T follicular helper cell (primary cell): Measurements from ENCODE around the gene SPIN3.
"Not testable (repeated sequence)": the region's sequence is repeated elsewhere in the genome, so short reads cannot be mapped to it uniquely, and the experiment has no call there.

ENCODE experiments used
- DNase-seq: peaks from one replicate; pipeline ENCODE4 v3.0.0-alpha.2; 2020; ENCODE audit warnings: low read depth
- total RNA-seq, 2 experiments: gene quantifications; one replicate each; lab custom pipeline; 2026; lab: John Stamatoyannopoulos, UW

SPIN3 gene
- total RNA-seq: 16.1 to 26.3 reads per million in 2 experiments

DNA sequence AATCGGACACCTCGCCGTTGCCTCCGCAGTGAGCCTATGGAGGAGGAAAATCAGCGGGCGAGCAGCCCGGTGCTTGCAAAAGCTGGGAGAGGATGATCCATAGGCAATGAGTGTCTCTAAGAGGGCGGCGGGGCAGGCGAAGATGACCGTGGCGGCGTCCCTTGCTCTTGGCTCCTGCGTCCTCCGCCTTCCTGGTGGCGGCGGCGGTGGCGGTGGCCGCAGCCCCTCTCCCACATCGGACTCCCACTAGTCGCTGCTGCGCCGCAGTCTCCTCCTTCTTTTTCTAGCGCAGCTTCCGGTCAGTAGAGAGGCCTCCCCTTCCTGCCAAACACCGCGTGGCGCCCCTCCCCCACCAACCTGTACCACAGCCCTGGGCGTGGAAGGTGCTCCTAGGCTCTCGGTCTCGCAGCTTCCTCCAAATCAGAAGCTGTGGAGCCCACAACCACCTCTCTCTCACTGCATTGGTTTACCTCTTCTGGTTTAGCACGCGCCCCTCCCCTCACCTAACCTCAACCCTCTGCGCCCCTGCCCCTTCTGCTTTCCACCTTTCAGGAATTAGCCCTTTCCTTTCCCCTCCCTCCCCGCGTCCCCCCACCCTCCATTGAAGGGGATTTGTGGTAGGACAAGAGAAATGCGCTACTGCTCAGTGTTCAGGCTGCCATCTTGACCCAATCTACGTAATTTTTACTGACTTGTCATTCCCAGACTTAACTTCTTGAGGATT lies at the start of gene SPIN3:
TSS of gene SPIN3 (minus strand) at position 271 of the 724 bp plus-strand sequence. CDS start 594 bp downstream, outside the sequence.
- DNase-seq: peak; percentile 21

DNA sequence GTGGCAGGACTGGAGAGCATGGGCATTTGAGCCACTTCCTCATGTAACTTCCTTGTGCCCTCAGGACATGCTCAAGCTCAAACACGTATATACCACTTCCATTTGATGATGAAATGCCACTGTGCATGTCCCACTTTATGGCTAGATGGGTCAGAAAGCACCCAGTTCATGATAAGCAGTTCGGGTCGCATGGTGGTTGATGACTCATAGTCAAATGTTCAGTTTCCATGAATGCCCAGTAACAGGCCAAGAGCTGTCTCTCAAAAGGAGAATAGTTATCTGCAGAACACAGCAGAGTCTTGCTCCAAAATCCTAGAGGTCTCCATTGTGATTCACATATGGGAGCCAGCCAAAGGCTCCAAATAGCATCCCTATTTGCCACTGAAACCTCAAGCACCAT lies 48.9 kb upstream of the SPIN3 start:
- no peak for DNase-seq

DNA sequence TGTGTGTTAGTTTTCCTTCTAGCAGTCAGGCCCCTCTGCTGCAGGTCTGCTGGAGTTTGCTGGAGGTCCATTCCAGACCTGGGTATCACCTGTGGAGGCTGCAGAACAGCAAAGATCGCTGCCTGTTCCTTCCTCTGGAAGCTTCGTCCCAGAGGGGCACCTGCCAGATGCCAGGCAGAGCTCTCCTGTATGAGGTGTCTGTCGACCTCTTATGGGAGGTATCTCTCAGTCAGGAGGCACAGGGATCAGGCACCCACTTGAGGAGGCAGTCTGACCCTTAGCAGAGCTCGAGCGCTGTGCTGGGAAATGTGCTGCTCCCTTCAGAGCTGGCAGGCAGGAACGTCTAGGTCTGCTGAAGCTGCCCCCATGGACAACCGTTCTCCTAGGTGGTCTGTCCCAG lies 41.9 kb upstream of the SPIN3 start:
- DNase-seq: not testable (repeated sequence)

DNA sequence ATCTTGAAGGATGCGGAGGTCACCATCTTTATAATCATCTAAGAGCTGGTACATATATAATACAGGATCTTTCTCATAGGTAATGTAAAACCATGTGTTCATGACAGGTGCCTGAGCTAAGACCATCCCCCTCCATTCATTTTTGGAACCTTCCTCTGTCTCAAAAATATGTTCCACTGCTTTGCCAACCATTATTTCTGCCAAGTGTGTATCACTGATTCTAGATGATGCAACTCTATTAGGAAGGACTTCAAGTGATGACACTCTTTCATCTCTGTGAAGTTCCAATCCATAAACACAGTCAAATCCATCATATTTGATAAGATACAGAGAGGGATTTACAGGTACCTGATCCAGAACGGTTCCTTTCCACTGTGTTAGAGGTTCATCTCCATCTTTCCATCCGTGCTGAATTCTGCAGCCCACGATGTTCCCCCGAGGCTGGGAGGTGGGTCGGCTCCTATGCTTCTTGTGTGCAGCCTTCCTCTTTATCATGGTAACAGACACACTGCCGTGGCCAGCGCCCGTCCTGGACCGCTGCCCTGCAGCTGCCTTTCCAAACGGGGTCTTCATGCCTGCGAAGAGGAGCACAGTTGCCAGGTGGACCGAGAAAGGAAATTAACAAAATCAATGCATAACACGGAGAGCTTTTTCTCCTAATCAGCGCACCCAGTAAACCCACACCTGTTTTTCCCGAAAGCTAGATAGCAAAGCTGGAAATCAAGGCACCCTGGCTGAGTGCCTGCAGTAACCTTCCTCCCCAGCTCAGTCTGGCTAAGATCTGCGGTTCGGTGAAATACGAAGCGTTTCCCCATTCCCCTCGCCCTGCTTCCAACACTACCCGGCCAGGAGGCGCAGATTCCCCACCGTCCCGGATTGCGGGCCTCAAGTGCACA lies 718 bp downstream of the SPIN3 start:
- no peak for DNase-seq

DNA sequence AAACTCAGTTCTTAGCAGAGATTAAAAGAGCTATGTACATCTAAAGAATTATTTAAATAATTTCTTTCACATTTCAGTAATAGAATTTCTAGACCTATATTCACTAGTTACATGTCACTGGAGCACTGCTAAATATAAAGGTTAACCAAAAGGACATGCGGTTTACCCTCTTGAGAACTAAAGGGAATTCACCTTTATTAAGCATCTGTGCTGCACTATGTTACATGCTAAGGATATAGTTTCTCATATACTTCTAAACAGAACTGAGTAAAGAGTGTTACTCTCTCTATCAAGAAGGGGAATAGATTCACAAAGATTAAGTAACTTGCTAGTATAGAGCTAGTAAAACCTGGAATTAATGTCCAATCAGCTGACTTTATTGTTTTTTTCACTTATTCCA lies 7.6 kb downstream of the SPIN3 start:
- DNase-seq: no peak

DNA sequence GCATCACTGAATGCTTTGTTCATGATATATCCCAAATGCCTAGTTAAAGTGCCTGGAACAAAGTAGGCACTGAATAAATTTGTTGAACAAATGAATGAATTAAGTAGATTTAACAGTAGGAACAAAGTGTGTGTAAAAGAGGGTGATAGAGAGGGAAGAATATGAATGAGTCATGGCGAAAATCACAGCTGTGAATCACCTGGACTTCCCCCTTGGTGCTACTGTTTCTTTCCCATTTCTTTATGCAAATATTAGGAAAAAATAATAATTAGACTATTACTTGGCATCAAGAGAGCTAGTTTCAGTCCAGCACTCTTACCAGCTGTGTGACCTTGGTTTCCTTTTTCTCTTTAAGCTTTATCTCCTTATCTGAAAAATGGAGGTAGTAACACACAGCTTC lies 9.2 kb downstream of the SPIN3 start:
- DNase-seq: no peak

DNA sequence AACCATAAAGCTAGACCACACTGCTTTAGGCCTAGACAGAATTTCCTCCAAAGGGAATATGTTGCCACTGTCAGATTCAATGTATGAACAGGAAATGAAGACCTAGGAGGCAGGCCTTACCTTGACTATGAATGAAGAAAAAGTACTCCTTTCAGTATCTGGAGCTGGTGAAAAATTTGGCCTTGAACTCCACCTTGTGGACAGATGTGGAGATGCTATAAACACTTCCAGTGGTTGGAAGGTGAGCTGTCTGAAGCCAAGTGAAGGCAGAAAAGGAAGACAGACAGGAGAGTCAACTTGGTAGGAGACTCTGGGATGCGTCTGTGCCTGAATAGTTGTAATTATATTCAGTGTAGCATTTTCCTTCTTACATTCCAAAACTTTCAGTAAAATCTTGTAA lies 17.2 kb downstream of the SPIN3 start:
- DNase-seq: peak; percentile 14

DNA sequence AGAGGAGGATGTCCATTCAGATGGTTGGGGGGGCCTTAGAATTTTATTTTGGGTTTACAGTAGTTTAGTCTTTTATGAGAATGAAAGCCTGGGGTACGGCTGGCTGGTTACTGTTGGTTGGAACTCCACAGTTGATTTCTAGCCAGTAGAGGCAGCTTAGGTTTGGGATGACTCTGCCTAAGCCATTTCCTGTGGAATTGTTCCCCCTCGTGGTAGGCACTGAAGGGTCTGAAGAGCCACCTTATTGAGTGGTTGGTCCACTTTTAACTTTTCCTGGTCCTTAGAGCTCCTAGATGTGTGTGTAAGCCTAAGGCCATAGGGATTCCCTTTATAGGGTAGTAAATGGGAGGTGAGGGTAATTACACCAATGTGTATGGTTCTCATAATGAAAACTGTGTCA lies 19.7 kb downstream of the SPIN3 start:
- no peak for DNase-seq

DNA sequence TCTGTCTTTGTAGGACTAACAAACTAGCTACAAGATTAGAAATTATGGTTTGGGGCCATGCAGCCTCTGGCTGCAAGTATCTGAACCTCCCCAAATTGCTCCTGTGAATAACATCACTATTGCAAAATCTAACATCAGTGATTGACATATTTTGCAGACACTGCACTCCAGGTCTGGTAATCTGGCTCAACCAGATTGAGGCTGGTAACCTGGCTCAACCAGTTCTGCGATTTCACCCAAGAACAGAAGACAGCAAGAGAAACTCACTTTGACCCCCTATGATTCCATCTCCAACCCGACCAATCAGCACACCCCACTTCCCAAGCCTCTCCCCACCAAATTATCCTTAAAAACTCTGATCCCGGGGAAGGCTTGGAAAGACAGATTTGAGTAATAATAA lies 20.9 kb downstream of the SPIN3 start:
- DNase-seq: no peak

DNA sequence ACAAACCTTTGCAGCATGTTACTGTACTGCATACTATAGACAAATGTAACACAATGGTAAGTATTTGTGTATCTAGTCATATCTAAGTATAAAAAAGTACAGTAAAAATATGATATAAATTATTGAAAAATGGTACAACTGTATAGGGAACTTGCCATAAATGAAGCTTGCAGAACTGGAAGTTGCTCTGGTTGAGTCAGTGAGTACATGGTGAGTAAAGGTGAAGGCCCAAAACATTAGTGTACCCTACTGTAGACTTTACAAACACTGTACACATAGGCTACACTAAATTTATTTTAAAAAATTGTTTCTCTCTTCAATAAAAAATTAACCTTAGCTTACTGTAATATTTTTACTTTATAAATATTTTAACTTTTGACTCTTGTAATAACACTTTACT lies 25.8 kb downstream of the SPIN3 start:
- DNase-seq: no peak

DNA sequence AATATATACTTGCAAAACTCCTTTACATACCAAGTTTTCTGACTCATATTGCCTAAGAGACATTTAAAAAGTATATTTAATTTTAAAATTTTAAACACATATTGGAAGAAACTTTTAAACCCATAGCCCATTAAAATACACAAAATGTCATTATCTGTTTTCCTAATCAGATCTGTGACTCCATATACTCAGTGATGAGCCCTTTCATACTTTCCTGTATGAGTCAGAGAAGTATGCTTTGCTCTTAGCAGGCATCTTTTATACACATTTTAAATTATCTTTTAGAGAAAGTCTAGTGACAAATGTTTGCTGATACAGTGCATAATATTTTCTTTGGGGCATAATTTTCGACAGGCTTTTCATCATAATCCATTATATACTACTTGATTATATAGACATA lies 26.4 kb downstream of the SPIN3 start:
- no peak for DNase-seq

DNA sequence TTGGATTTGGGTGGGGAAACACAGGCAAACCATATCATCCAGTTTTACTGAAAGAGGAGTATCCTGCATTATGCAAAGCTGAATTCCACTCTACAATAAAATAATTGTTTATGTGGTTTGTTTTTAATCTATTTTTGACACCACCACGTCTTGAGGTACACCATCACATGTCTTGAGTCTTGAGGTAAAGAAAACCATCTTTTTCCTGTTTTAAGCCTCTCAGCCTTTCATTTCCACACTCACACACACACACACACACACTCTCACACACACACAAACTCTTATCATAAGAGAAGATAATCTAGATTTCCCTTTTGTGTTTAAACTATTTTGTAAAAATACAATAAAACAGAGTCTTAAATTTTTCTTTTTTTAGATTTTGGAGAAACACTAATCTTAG lies 32.0 kb downstream of the SPIN3 start:
- DNase-seq: no peak

DNA sequence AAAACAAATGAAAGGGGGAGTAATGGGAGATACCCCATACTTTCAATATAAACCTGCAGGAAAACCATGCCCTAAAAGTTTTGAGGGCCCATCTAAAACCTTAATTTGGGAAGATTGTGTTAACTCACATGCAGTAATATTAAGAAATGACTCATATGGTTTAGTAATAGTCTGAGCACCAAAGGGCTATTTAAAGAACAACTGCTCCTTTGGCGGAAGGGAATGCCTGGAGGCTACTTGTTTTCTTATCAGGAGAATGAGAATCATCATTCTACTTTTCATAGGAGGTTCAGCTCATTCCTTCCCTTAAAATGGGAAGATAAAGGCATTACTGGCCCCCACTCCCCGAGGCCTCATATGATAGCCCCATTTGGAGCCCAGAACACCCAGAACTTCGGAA lies 47.6 kb downstream of the SPIN3 start:
- no peak for DNase-seq

DNA sequence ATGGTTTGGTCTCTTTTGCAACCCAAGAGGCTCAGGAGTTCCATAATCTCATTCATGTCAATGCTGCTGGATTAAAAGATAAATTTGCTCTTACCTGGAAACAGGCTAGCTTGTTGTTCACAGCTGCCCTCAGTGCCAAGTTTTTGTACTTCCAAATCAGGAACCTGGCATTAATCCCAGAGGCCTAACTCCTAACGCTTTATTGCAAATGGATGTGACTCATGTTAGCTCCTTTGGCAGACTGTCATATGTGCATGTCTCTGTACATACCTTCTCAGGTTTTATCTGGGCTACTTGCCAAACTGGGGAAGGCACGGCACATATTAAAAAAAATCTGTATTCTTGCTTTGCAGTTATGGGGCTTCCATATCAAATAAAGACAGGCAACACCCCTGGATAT lies 49.1 kb downstream of the SPIN3 start:
- not testable (repeated sequence) for DNase-seq

DNA sequence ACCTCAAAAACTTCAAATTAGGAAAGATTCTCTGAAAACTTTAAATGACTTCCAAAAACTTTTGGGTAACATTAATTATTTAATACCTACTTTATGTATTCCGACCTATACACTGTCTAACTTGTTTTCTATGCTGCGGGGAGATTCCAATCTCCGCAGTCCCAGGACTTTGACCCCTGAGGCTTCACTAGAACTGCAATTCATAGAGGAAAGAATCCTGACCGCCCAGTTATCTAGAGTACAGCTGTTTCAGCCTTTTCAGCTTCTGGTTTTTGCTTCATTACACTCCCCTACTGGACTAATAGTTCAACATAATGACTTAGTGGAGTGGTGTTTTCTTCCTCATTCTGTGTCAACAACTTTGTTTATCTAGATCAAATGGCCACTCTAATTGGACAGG lies 50.1 kb downstream of the SPIN3 start:
- not testable (repeated sequence) for DNase-seq

DNA sequence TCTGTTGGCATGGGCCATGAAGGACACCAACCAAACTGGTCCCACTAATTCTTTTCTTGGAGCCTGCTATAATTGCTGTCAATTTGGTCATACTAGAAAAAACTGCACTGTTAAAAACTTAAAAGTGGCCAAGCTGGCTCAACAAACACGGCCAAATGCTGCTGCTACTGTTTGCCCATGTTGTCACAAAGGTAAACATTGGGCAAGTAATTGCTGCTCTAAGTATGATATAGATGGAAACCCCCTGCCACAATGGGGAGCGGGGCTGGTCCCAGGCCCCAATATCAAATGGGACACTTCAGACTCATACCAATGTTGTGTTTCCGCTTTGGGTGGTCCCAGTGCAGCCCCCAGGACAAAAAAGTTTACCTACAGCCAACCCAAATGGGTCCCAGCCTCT lies 52.1 kb downstream of the SPIN3 start:
- no peak for DNase-seq
